ENCODE results near the gene FOXI1.
"Not testable (repeated sequence)": the region's sequence is repeated elsewhere in the genome, so short reads cannot be mapped to it uniquely, and the experiment has no call there.

FOXI1 gene

GRCh38 chr5:170126626-170127025 lies 20.9 kb downstream of the FOXI1 start:
- no peak for DNase-seq (ENCODE audit: low read depth)

DNA sequence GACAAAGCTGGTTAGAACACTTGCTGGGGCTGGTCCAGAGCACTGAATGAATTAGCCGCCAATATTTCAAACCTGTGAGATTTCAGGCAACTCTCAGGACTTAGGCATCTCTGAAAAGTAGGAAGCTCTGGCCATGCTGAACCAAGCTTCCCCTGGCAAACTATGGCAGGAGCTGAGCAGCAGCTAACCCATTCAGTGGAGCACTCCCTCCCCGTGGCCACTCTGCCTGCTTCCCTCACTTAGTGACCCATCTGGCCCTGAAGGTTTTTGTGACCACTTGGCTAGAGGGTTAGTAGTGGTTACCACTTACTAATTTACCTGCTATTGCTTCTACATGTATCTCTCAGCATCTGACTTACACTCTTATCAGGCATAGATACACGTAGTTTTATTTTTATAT lies 25.5 kb downstream of the FOXI1 start:
- DNase-seq (ENCODE audit: low read depth): no peak

DNA sequence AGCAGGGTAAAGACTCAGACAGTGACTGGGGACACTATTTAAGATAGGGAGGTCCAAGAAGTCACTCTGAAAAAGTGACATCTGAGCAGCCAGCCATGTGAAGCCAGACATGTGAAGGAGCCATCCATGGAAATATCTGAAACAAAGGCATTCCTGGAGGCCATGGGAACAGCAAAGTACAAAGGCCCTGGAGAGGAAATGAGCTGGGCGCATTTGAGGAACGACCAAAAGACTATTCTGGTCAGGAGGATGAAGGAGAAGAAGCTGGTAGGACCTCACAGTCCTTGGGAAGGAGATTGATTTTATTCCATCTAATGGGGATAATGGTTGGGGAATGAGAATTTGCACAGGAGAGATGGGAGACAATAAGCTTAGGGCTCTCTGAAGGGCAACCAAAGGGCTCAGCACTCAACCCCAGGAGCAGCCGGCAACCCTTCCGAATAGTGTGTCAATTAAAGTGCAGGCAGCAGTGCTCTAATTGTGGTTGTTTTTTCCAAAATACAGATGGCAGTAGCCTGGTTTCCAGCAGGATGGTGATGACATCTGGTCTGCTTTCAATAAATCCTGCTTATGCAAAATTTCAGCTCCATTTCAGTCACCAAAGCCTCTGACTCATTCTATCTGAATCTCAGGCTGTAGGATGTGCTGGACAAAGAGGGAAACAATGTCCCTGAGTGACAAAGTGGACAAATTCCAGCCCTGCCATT lies 26.7 kb downstream of the FOXI1 start:
- DNase-seq (ENCODE audit: low read depth): peak; percentile 82

GRCh38 chr5:170132976-170133448 lies 27.3 kb downstream of the FOXI1 start:
- no peak for DNase-seq (ENCODE audit: low read depth)

GRCh38 chr5:170135796-170136490 lies 30.2 kb downstream of the FOXI1 start:
- no peak for DNase-seq (ENCODE audit: low read depth)

- DNase-seq (ENCODE audit: low read depth): no peak
Measured at GRCh38 chr5:170136506-170136905, 30.8 kb downstream of the FOXI1 start.

DNA sequence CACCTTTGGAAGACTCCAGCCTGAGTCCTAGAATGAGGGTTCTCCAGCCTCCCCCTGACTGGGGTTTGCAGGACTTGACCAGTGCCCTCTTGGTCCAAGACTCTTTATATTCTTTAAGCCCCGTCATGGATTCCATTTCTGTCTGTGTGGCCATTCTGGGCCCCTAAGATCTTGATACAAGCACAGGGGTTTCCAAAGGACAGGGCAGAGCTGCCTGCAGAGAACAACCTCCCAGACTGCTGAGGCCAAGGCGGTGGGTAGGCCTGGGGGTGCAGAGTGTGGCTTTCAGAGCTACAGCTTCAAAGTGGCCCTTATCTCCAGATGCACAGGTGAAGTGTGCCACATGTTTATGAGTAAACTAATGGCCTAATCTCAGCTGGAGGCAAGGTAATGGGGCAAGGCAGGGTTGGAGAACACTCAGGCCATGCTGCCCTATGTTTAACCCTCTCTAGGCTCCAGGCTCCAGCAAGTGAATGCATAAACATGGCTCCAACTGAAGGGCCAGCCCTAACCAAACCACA lies 32.1 kb downstream of the FOXI1 start:
- DNase-seq (ENCODE audit: low read depth): no peak

- DNase-seq (ENCODE audit: low read depth): no peak
Measured at GRCh38 chr5:170138273-170138672, 32.6 kb downstream of the FOXI1 start.

DNA sequence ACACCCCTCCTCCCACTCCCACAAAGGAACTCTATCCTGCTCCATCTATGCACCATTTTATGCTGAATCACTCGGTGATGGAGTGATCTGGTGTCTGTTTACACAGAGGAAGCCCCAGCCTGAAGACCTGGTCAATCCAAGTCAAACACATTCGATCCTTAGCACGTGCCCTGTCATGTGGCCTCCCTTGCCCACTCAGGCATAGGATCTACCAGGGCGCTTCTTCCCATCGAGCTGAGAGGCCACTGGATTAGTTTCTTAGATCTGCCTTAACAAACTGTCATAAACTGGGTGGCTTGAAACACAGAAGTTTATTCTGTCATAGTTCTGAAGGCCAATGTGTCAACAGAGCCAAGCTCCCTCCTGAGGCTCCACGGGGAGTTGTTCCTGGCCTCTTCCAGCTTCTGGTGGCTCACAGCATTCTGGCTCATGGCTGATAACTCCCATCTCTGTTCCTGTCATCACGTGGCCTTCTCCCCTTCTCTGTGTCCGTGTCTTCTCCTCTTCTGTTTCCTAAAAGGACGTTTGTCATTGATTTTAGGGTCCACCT lies 34.2 kb downstream of the FOXI1 start:
- no peak for DNase-seq (ENCODE audit: low read depth)

DNA sequence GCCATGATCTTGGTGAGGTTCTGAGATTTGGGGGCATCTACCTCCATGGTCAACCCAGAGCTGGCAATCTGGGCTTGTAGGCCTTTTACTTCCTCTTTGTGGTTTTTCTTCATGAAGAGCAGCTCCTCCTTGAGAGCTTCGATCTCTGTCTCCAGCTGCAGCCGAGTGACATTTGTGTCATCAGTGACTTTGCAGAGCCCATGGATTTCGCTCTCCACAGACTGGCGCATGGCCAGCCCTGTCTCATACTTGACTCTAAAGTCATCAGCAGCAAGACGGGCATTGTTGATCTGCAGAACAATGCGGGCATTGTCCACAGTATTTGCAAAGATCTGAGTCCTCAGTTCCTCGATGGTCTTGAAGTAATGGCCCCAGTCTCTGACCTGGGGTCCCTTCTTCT lies 35.5 kb downstream of the FOXI1 start:
- DNase-seq (ENCODE audit: low read depth): not testable (repeated sequence)

DNA sequence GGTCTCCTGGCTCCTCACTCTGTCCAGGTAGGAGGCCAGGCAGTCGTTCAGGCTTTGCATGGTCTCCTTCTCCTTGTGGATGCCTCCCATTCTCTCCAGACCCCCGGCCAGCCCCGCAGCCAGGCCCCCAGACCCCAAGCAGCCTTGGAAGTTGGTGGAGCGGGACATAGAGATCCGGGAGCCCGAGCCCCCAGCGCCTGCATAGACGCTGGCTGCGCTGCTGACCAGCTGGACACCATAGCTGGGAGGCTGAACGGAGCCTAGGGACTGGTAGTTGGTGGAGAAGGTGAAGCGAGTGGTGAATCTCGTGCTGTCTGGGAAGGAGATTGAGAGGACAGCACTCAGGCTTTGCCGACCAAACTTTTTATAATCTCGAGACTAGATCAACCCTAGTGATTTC lies 35.9 kb downstream of the FOXI1 start:
- no peak for DNase-seq (ENCODE audit: low read depth)

DNA sequence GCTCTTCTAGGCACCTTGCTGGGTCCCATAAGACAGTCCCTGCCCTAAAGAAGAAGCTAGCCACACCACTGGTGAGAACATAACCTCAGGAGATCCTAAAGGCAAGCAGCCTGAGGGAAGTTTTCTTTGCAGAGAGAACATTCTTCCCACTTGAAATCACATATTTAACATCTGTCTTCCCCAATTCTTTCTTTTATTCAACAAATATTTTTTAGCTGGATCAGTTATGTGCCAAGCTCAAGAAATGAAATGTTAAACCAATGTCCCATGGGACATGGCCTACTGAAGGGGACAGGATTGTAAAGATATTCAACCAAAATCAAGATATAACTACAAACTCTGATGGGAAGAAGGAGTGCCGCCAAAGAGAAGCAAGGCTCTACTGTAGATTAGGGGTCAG lies 36.5 kb downstream of the FOXI1 start:
- DNase-seq (ENCODE audit: low read depth): no peak

DNA sequence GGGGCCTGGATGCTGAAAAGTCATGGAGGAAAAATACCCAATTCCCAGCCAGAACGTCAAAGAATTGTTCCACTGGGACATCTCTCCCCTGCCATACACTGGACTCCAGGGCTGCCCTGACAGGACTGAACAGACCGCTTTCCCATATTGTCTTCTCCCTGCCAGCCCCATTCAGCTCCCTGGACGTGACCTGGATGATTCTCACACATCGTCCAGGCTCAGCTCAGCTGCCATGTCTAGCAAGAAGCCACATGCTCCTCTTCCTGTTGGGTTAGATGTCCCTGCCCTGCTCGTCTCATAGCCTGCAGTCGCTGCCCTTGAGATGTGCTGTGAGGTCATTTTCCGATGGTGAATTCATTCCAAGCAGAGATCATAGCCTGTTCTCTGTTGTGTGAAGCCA lies 37.4 kb downstream of the FOXI1 start:
- DNase-seq (ENCODE audit: low read depth): no peak

DNA sequence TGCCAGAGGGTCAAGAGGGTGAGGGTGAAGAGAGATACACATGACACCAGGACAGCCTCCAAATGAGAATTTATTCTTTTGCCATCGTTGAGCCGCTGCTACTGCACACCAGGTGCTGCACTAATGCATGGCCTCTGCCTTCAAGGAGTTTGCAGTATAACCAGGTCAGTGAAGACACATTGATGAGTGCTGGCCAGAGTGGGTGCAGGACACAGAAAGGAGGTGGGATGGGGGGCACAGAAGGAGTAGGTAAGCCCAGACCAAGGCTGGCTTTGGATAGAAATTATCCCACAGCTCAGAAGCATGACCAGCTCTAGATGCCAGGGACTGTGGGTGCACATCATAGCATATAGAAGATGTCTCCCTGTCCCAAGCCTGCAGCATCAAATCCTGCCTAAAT lies 38.0 kb downstream of the FOXI1 start:
- no peak for DNase-seq (ENCODE audit: low read depth)

DNA sequence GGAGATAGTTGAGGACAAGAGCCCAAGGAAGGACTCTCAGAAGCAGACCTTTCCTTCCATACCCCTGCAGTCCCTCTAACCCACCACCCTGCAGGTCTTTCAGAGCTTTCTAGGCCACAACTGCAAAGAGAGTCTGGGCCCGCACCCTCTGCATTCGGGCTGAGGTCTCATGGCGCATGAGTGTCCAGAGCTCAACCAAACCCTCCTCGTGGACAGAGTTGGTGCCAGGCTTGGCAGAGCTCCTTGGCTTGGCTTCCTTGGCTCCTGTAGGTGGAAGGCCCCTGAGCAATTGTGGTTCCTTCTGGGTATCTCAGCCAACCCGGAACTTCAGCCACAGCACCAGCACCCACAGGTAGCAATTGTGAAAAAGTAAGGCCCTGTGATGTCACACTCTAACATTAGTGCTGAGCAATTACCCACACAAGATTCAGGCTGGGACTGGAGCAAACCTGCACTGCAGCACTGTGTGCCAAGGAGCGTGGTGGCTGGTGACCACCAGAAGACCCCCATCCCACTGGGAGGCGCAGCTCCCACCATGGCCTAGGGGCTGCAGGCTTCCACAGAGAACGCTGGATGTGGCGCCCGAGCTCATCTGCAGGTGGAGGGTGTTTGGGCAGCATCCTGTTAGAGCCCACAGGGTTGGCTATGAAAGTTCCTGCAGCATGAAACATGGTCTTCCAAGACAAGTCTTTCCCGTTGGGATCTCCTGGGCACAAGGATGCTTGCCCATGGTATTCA lies 38.8 kb downstream of the FOXI1 start:
- no peak for DNase-seq (ENCODE audit: low read depth)

GRCh38 chr5:170145462-170145861 lies 39.8 kb downstream of the FOXI1 start:
- DNase-seq (ENCODE audit: low read depth): no peak

GRCh38 chr5:170147051-170147752 lies 41.5 kb downstream of the FOXI1 start:
- DNase-seq (ENCODE audit: low read depth): no peak

DNA sequence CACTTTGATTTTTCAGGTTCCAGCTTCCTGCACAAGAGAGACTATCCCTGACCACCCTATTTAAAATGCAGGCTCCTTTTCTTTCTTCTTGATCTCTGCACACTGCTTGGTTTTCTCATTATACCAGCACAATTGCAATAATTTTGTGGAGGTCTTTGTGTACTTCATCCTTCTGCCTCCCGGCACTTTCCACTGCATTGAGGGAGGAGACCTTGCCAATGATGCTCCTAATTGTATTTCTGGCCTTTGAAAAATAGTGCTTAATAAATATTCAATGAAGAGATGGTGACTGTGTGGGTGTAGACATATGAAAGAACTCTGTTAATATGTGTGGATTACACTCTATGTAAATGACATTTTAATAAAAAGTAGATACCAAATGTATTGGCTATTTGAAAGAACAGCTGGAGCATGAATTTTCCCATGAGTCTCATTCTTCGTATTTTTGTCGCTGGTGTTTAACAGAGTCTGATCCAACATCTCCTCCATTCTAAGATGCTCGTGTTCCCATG lies 42.1 kb downstream of the FOXI1 start:
- no peak for DNase-seq (ENCODE audit: low read depth)

GRCh38 chr5:170148430-170149205 lies 42.9 kb downstream of the FOXI1 start:
- no peak for DNase-seq (ENCODE audit: low read depth)

- no peak for DNase-seq (ENCODE audit: low read depth)
Measured at GRCh38 chr5:170149206-170149515, 43.5 kb downstream of the FOXI1 start.

DNA sequence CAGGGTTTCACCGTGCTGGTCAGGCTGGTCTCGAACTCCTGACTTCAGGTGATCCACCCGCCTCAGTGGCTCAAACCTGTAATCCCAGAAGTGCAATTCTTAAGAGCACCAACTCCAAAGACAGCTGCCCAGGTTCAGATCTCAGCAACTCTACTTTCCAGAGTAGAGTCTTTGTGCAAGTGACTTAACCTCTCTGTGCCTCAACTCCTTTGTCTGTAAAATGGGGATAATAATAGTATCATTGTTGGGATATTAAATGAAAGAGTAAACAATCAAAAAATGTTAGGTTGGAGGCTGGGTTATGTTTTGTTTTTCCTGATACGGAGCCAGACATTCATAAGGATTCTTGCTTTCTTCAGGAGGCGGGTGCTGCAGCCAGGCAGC lies 45.0 kb downstream of the FOXI1 start:
- DNase-seq (ENCODE audit: low read depth): no peak
